Activated B cell treated with CpG ODN at 0.5 μM for 24 hours (primary cell): Measurements from ENCODE around the gene MSX1. TPM values are rescaled to one million over a fixed set of nuclear protein-coding genes. Genes with fewer than 3 reads are reported as not detected.

Experiments used
- ATAC-seq: fragments of 200-7000 bp; cut with Tn5 transposase; one replicate; pipeline ENCODE4 v1.10.0; 2021; ENCODE audit warnings: low read depth, mild to moderate bottlenecking, moderate library complexity
- CTCF ChIA-PET: fragments of 350-600 bp; sonication (Branson Sonifier 250); formaldehyde crosslinking; loops from one replicate; lab custom pipeline; 2021; ENCODE audit warnings: antibody characterized with exemption; lab: Charles Lee
- POLR2A ChIA-PET: fragments of 350-600 bp; sonication (Branson Sonifier 250); formaldehyde crosslinking; loops from one replicate; lab custom pipeline; 2021; ENCODE audit warnings: antibody characterized with exemption; lab: Charles Lee
- DNase-seq: peaks from one replicate; pipeline ENCODE4 v3.0.0; 2022
- H3K27ac Mint-ChIP-seq: one replicate; pipeline ENCODE4 v1.8.0; 2020; ENCODE audit warnings: mixed read lengths
- H3K27me3 Mint-ChIP-seq: one replicate; pipeline ENCODE4 v1.8.0; 2021; ENCODE audit warnings: mixed read lengths
- H3K36me3 Mint-ChIP-seq: one replicate; pipeline ENCODE4 v1.8.0; 2021; ENCODE audit warnings: low read depth, mixed read lengths
- H3K4me1 Mint-ChIP-seq: one replicate; pipeline ENCODE4 v1.8.0; 2021; ENCODE audit warnings: mixed read lengths
- H3K4me3 Mint-ChIP-seq: one replicate; pipeline ENCODE4 v1.8.0; 2020; ENCODE audit warnings: mild to moderate bottlenecking, mixed read lengths
- H3K9me3 Mint-ChIP-seq: one replicate; pipeline ENCODE4 v1.8.0; 2020; ENCODE audit warnings: mixed read lengths
- intact Hi-C: fragments of 100-400 bp; cut with micrococcal nuclease; formaldehyde crosslinking; loops from one replicate; pipeline ENCODE4 v1.15.1; 2024
- total RNA-seq: library from RNA; stranded (reverse); gene quantifications from 2 replicates; pipeline ENCODE4 v1.2.3, GENCODE V29; 2022
- TF ChIP-seq, protein P1 (sequence below): fragments of 200-600 bp; IDR thresholded peaks from one replicate; pipeline ENCODE4 v1.8.0; 2022; ENCODE audit warnings: antibody characterized with exemption, mild to moderate bottlenecking

The MSX1 gene
- total RNA-seq, 1 donor from 2014 or later: not detected

DNA sequence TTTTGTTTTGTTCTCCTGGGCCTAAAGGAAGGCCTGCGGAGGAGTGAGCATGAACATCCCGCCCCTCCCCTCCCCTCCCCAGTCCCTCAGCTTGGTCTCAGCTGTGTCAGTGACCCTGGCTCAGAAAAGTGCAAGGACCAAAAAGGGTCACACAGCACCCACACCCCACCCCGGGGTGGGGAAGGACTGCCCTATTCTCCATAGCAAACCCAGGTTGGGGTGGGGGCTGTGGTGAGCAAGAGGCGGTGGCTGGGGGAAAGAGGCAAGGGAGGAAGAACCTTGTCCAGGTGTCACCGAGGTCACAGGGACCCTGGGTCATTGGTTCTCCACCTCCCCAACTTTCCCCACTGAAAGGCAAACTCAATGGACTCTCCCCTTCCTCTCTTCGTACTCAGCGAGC lies 7.6 kb upstream of the MSX1 start:
- DNase-seq (no peak), ATAC-seq (no peak)
- H3K27ac Mint-ChIP-seq: no peak overlapping the region
- peaks cover 26% of the 10 kb centered on the region for H3K4me1 Mint-ChIP-seq
- no peaks in the 10 kb centered on the region for H3K9me3 Mint-ChIP-seq
- no peak overlapping the region for H3K4me3 Mint-ChIP-seq
- H3K27me3 Mint-ChIP-seq: peaks cover 49% of the 10 kb centered on the region
- CTCF ChIA-PET: no interaction called here
- intact Hi-C loops: loop anchor here (2.0 to 10.0 kb wide), 3 partner anchors 90 to 363 kb away; no protein-coding TSS in a partner anchor
- peaks cover 2% of the 10 kb centered on the region for H3K36me3 Mint-ChIP-seq
- POLR2A ChIA-PET: no interaction called here
- TF ChIP-seq, protein P1, sequence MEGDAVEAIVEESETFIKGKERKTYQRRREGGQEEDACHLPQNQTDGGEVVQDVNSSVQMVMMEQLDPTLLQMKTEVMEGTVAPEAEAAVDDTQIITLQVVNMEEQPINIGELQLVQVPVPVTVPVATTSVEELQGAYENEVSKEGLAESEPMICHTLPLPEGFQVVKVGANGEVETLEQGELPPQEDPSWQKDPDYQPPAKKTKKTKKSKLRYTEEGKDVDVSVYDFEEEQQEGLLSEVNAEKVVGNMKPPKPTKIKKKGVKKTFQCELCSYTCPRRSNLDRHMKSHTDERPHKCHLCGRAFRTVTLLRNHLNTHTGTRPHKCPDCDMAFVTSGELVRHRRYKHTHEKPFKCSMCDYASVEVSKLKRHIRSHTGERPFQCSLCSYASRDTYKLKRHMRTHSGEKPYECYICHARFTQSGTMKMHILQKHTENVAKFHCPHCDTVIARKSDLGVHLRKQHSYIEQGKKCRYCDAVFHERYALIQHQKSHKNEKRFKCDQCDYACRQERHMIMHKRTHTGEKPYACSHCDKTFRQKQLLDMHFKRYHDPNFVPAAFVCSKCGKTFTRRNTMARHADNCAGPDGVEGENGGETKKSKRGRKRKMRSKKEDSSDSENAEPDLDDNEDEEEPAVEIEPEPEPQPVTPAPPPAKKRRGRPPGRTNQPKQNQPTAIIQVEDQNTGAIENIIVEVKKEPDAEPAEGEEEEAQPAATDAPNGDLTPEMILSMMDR: no peak

DNA sequence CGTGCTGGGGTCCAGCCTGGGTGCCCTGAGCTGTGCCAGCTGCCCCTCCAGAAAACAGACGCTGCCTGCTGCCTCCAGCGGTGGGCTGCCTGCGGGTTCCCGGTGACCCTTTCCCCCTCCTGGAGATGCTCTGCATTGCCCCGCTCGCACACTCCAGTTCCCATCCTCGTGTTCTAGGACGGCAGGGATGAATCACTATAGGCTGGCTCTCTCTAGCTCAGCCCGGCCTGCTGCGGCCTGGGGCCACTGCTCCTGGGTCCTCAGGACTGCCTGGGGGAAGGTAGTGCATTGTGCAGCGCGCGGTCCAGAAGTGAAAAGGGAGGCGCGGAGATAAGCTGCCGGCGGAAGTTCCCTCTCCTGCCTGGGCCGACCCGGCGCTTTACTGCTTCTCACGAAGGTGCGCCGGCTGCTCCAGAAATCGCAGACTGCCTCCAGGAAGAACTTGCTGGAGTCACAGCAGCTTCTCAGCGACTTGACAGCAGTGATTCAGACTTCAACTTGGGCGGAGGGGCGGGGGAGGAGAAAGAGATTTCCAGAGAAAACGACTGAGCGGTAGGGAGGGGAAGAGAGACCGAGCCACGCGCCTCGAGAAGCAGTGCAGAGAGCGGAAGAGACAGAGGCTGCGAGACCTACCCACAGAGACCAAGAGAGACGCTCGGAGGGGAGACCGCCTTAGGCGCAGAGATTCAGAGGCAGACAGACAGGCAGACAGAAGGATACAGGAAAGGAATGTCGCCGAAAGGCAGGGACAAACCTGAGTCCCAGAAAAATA lies 6.7 kb upstream of the MSX1 start:
- intact Hi-C loops: loop anchor here (1.0 to 10.0 kb wide), 4 partner anchors 19 to 364 kb away; no protein-coding TSS in a partner anchor
- peaks cover 3% of the 10 kb centered on the region for H3K36me3 Mint-ChIP-seq

DNA sequence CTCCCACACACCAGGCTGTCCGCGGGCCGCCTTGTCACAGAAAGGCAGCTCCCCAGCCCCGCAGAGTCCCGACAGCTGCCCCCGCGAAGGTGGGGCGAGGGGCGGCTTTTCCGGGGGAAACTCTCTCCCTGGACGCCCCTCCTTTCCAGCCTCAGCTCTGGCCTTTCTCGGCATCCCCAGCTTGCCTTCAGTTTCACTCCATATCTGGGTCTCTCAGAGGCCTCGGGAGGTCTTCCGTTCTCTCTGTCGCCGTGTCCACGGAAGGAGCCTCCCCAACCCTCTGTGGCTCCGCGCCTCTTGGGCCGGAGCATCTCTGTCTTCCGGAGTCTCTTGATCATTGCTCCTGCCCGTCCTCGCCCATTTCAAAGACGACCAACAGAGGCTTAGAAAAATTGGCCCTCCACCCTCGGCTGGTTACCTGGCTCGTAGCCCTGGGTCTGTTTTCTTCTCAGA lies 6.1 kb upstream of the MSX1 start:
- H3K9me3 Mint-ChIP-seq: peaks cover 5% of the 10 kb centered on the region
- TF ChIP-seq, protein P1: no peak
- peak overlapping the region; percentile 84 for H3K4me3 Mint-ChIP-seq
- H3K27me3 Mint-ChIP-seq: peaks cover 55% of the 10 kb centered on the region
- ChIA-PET POLR2A (interaction anchor here (0.6 kb wide), 1 partner anchor 231 kb away, joined by 3 read pairs; no protein-coding TSS in a partner anchor), CTCF (no interaction called here)
- H3K4me1 Mint-ChIP-seq: peaks cover 29% of the 10 kb centered on the region
- H3K36me3 Mint-ChIP-seq: peaks cover 3% of the 10 kb centered on the region
- H3K27ac Mint-ChIP-seq: no peak overlapping the region
- DNase-seq (no peak), ATAC-seq (peak; percentile 35)
- intact Hi-C loops: loop anchor here (1.0 to 10.0 kb wide), 4 partner anchors 18 to 365 kb away; no protein-coding TSS in a partner anchor

More for the DNA sequence above, 6.7 kb upstream of the MSX1 start:
- ATAC-seq (peak; percentile 68), DNase-seq (no peak)
- Mint-ChIP-seq H3K27me3 (peaks cover 55% of the 10 kb centered on the region), H3K4me1 (peaks cover 29% of the 10 kb centered on the region), H3K4me3 (peak overlapping the region; percentile 84), H3K9me3 (peaks cover 3% of the 10 kb centered on the region), H3K27ac (peak overlapping the region; percentile 47)
- POLR2A ChIA-PET: interaction anchor here (0.6 kb wide), 1 partner anchor 230 kb away, joined by 3 read pairs; no protein-coding TSS in a partner anchor
- CTCF ChIA-PET: no interaction called here
- TF ChIP-seq, protein P1: no peak

DNA sequence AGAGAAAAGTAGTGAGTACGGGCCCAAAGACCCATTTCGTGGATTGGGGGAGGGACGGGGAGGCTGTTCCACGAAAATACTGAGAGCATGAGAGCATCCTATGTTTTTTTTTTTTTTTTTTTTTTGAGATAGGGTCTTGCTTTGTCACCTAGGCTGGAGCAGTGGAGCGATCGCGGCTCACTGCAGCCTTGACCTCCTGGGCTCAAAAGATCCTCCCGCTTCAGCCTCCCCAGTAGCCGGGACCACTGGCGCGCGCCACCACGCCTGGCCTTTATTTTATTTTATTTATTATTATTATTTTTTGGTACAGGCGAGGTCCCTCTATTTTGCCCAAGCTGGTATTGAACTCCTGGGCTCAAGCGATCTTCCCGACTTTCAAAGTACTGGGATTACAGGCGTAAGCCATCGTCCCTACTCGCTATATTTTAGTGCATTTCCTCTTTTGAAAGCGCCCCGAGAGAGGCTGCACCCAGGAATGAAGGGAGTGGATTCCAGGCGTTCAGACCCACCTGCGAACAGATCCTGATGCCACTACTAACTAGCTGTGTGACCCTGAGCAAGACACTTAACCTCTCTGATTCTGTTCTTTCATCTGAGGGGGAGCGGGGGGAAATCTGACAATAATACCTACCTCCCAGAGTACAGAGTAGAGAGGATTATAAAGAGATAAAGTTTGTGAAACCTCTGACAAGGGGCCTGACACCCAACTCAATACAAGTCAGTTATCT lies 5.4 kb upstream of the MSX1 start:
- CTCF ChIA-PET: no interaction called here
- no peak for DNase-seq
- peaks cover 34% of the 10 kb centered on the region for H3K4me1 Mint-ChIP-seq

More for the DNA sequence above, 5.4 kb upstream of the MSX1 start:
- intact Hi-C loops: loop anchor here (1.0 to 10.0 kb wide), 4 partner anchors 17 to 365 kb away; no protein-coding TSS in a partner anchor
- peak overlapping the region; percentile 84 for H3K4me3 Mint-ChIP-seq
- H3K27me3 Mint-ChIP-seq: peaks cover 54% of the 10 kb centered on the region
- H3K9me3 Mint-ChIP-seq: peaks cover 5% of the 10 kb centered on the region
- H3K36me3 Mint-ChIP-seq: peaks cover 3% of the 10 kb centered on the region
- H3K27ac Mint-ChIP-seq: no peak overlapping the region
- POLR2A ChIA-PET: no interaction called here
- TF ChIP-seq, protein P1: no peak
- ATAC-seq: no peak
